Measurements from ENCODE around the gene C10orf67.
"Not testable (repeated sequence)": the region's sequence is repeated elsewhere in the genome, so short reads cannot be mapped to it uniquely, and the experiment has no call there.

The C10orf67 gene

DNA sequence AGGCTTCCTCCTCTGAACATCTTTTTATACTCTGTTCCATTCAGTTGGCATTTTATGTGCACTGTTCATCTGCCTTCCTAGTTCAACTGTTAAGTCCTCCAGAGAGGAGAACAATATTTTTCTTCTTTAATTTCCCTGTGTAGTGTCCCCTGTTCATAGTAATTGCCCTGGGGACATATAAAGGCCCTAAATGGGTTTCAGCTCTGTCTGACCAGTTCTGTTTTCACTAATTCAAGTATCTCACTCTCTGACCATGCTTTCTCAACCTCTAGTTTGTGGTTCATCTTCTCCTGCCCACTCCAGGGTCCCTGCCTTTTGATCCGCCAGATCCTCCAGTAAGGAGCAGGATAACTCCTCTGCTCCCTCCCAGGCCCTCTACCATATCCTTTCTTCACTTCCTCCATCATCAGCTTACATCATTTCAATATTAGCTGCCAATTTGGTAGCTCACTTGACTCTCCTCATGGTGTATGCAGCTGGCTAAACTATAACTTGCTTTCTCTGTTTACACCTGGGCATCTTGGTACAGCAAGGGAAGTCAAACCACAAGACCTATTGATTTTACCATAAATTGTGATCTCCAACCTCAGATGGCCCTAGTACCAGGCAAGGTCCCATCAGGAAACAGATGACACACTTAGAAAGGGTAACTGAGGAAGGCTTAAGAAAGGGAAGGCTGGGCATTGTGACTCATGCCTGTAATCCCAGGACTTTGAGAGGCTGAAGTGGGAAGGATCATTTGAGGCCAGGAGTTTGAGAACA is 17.7 kb upstream of the C10orf67 start:
- no peak for DNase-seq

DNA sequence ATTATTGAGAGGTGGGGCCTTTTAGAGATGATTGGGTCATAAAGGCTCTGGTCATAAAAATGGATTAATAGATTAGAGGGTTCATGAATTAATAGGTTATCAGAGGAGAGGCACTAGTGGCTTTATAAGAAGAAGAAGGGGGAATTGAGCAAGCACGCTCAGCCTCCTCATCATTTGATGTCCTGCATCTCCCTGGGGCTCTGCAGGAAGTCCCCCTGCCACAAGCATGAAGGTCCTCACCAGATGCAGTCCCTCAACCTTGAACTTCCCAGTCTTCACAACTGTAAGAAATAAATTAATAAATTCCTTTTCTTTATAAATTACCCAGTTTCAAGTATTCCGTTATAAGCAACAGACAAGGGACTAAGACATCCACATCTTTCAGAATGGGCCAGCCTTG is 17.1 kb upstream of the C10orf67 start:
- DNase-seq, result no peak

DNA sequence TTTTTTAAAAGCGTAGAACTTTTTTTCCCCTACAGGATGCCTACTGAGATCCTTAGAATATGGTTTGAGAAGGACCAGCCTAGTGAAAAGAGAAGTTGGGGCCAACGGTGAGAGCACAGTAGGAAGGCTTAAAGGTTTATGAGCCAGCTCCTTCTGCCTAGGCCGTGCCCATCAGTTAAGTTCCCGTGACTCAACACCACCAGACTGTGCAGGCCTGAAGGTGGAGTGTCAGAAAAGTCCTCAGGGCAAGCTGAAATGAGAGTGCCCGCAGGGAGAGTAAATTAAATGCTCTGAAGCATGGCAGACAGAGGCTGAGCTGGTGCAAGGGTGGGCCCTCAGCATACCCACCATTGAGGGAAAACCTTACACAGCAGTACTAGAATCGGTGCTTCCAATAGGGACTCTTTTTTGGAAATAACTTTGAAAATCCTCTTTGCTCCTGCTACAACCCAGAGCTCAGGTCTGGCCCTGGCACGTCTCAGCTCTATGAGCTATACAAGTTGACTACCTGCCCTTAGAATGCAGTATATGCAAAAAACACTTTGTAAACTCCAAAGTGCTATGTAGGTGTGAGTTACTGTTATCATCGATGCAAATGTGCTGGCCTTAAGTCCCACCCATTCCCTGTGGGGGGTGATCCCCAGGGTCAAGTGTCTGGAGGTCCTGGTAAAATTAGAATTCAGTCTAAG is 15.2 kb upstream of the C10orf67 start:
- no peak for DNase-seq

DNA sequence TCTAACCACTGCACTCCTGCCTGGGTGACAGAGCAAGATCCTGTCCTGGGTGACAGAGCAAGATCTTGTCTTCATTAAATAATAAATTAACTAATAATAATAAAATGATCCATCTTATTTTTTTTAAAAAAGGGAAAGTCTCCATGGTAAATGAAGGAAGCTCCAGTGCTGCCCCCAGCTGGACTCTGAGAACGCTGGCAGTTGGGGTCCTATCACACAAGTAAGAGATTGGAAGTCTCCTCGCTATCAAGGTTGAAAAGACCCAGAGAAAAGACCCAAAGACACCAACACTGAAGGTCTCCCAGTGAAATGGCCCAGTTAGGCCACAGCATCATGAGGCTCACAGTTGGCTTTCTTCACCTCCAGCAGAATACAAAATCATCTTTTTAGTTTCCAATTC is 13.8 kb upstream of the C10orf67 start:
- no peak for DNase-seq

DNA sequence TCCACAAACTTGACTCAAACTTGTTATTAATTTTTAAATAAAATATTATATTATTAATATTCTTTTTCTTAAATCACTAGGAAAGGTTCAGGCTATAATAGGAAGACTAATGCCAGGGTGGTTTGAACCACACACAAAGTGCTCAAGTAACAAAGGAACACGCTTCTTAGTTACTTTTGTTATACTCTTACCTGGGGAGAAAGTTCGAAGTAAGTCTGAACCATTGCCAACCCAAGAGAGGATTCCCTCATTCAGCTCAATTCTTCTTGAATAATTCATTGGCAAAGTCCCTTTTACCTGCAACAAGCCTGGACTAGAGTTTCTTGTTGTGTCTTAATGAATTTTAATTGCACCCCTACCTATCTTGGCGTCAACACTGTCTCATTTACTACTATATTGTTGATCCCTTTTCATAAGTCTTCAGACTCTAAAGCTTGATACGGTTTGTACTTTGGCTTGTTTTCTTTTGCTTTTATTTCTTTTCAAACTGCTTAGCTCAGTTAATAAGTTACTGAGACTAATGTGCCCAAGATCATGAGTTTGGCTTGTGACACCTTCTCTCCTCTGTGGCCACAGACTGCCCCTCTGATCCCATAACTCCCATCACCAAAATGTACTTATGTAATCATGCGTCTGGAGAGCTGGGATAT is 10.2 kb upstream of the C10orf67 start:
- DNase-seq, result no peak

DNA sequence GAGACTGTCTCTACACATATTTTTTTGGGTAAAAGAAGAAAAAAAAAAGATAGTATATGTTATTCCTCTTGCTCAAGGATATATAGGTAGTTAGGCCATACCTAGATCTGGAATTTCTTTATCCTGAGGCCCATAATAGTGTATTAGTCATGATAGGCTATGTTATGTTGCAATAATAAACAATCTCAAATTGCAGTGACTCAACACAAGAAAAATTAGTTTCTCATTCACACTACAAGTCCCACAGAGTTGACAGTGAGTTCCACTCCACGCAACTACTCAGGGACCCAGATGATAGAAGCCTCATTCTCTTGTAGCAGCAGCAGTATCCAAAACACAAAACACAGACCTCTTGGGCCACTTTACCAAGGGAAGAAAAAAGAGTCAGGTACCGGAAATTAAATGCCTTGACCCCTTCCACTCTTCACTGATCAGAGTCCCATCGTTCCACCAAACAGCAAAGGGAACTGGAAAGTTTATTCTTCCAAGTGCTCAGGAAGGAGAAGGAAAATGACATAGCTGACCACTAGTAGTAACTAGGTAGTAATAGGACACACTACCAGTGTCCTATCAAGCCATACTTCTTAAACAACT is 7.4 kb upstream of the C10orf67 start:
- no peak for DNase-seq

DNA sequence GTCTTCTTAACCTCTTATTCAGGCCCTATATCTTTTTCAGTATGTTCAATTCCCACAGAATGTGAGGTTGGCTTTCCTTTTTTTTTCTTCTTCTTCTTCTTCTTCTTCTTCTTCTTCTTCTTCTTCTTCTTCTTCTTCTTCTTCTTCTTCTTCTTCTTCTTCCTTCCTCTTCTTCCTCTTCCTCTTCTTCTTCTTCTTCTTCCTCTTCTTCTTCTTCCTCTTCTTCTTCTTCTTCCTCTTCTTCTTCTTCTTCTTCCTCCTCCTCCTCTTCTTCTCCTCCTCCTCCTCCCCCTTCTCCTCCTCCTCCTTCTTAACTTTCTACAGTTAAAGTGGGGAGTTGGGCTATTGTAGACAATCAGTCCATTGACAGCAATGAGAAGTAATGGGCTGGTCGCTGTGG is 6.1 kb upstream of the C10orf67 start:
- DNase-seq, result not testable (repeated sequence)

DNA sequence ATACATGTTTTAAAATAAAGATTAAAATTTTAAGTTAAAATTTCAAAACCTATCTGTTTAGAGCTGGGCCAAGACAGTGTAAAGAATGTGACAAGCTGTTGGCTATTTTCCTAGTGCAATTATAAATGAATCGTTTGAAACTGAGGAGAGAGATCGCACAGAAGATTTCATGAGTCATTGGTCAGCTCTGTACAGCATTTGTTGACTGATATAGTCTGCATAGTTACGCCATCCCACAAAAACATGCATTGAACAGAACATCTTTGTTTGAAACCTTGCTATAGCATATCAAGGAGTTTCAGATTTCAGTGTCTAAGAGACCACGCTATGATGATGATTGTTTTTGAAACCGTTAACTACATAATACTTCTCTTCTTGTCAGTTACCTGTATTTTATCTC is 1.3 kb upstream of the C10orf67 start:
- peak; percentile 75 for DNase-seq

DNA sequence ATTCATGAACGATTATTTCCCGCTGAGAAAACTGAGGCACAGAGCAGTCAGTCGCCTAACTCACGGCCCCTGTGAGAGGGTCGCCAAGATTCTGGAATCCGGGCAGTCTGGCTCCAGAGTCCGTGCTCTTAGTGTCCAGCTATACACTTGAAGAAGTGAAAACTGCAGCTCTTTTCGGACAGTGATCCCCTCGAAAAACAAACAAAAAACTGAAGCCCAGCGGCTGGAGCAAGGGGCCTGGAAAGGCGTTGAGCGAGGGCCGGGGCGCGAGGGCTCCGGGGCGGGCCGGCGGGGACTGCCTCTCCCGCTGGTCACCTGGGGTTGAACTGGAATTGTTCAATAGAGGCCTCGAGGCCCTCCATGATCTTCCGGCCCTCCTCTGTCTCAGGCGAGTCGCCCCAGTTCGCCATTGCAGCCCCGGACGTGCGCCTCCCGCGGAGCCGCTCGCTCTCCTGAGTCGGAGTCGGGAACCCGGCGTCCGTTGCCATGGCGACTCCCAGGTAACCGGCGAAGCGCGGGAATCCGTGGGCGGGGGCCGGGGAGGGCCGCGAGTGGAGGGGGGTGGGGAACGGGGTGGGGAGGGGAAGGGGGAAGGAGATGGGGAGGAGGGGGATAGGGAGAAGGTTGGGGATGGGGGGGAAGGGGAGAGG is 881 bp downstream of the C10orf67 start:
- DNase-seq, result peak; percentile 94

DNA sequence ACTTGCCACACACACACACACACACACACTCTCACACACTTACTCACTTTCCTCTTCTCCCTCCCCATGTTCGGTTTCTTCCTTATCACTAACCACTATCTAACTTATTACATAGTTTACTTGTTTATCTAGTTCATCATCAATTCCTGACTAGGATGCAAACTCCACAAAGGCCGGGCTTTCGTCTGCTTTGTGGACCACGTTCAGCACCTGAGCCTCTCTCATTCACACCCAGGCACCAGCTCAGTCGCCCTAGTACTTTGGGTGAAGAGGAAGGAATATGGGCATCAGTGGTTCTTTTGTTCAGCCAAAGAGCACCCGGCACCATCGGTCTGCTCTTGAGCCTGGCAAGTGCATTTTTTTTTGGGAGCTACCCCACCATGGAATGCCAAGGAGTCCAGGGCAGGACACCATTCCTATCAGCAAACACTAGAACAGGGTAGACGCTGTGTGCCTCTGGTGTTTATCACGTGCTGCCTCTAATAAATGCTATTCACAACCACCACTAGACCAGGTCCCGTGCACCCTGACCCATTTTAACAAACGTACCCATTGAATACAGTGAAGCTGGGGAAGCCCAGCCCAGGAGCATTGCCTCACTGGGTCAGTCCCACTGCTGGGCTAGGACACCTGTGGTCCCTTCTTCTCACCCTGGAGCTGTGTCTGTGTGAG is 2.2 kb downstream of the C10orf67 start:
- no peak for DNase-seq

DNA sequence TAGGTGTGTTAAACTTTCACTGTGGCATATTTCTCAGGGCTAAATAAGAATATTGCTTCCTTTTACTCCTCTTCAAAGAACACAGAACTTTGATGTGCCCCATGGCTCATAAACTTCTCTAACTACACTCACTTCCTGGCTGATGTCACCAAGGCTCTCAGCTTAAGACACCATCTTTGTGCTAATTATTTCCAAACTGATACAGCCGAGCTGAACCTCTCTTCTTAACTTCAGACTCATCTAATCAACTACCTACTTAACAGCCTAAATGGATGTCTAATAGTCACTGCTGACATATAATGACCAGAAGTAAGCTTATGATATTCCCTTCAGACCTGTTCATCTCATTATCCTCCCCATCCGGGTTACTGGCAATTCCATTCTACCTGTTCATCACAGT is 3.6 kb downstream of the C10orf67 start:
- no peak for DNase-seq

DNA sequence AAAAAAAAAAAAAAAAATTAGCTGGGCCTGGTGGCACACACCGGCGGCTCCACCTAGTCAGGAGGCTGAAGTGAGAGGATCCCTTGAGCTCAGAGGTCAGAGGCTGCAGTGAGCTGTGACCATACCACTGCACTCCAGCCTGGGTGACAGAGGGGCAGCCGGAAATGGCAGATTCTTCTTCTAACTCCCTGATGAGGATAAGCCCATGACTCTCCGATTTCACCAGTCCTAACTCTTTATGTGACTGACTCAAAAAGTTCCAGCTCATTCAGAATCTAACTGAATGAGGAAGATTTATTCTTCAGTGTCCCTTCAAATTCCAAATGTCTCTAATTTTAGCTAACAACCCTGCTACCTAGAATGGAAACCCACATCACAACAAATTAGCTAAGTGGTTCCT is 4.2 kb downstream of the C10orf67 start:
- DNase-seq, result no peak

DNA sequence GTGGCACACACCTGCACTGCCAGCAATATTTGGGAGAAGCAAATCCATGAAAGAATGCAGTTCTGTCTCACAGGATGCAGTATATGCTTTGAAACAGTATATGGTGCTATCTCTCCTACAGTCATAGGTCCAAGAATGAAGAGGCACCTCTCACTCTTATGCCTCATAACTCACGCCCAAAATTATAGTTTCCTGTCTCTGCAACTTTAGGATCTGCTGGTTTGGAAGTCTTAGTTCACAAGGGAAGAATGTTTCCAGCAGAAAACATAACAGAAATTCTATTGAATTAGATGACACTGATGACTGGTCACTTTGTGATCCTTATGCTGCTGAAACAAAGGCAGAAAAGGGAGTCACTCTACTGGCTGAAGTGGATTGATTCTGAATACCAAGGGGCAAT is 5.7 kb downstream of the C10orf67 start:
- no peak for DNase-seq

DNA sequence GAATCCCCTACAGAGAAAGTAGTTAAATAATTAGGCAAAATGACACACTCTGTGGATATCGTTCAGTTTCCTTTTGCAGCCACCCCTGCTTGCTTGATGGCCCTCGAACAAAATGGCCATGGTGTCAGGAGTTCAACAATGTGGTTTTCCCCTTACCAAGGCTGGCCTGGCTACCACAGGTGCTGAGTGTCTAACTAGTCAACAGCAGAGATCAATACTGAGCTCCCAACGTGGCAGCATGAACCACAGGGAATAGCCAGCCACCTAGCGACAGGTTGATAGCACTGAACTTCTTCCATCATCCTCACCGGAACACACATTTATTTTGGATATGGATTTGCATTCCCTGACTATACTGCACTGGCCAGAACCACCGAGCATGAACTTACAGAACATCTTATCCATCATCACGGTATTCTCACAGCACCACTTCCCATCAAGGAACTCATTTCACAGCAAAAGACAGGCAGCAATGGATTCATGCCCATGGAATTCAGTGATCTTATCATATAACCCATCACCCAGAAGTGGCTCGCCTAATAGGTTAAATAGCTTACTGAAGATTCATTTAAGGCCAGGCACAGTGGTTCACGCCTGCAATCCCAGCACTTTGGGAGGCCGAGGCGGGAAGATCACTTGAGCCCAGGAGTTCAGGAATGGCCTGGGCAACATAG is 6.3 kb downstream of the C10orf67 start:
- peak; percentile 17 for DNase-seq

DNA sequence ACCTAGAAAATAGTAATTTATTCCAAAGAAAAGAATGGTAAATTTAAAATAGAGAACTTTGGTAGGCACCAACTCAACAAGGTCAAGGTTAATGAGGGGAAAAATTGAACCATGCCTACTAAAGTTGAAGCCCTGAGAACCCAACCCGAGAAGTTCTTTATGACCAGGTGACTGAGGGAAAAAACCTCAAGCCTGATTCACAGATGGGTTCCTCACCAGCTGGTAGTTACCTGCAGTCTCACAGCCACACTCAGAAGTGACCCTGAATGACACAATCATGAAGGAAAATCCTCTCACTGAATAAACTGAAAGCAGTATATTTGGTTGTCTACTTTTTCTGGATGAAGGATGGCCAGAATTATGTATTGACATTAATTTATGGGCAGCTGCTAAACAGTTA is 7.0 kb downstream of the C10orf67 start:
- no peak for DNase-seq

DNA sequence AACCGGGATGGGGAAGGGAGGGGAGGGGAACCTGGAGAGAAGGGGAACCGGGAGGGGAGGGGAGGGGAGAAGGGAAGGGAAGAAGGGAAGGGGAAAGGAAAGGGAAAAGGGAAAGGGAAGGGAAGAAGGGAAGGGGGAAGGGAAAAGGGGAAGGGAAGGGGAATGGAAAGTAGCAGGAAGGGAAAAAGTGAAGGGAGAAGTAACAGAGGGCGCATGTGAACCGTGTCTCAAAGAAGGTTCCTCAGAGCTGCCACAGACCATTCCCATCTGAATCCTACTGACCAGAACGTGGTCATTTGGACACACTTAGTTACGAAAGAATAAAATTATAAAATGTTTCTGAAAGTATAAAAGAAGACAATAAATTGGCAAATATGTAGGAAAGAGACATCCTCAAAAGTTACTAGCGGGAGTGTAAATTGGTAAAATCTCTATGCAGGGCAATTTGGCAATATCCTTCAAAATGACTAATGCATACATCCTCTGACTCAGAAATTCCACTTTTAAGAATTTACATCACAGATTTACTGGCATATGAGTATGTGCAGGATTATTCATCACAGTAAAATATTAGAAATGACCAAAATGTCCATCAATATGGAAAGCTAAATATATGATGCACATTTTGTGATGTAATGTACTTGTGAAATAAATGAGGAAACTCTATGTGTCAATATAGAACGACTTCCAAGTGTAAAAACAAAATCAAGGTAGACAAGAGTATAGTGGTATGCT is 12.9 kb downstream of the C10orf67 start:
- no peak for DNase-seq

DNA sequence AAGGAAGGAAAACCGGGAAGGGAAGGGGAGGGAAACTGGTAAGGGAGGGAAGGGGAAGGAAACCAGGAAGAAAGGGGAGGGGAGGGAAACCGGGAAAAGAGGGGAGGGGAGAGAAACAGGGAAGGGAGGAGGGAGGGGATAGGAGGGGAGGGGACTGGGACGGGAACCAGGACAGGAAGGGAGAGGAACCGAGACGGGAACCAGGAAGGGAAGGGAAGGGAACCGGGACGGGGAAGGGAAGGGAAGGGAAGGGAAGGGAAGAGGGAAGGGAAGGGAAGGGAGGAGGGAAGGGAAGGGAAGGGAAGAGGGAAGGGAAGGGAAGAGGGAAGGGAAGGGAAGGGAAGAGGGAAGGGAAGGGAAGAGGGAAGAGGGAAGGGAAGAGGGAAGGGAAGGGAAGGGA is 13.6 kb downstream of the C10orf67 start:
- no peak for DNase-seq

DNA sequence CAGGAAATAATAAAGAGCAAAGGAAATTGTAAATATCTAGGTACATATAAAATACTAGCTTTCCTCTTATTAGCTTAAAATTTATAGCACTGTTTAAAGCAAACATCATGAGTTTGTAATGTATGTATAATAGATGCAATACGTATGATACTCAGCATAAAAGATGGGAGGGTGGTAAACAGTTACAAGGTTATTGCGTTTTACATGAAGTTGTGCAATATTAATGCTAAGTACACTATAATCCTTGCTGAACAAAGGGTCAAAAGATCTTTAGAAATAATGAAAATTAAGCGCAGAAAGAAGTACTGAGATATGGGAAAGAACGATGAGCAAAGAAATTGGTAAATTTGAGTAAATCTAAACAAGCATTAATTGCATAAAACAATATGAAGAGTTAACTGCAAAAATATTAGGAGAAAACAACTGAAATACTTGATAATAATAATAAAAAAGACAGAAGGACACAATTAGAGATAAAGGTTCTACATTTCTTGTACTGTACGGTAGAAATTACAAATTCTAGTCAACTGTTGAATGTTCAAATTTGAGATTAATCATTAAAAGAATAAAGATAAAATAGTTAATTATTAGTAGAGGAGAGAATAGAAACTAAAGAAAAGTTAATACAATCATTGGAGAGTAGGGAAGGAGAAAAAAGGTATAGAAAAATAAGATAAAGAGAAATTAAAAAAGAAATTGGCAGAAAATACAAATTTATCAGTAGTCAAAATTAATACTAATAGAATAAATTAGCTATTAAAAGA is 17.9 kb downstream of the C10orf67 start:
- no peak for DNase-seq

DNA sequence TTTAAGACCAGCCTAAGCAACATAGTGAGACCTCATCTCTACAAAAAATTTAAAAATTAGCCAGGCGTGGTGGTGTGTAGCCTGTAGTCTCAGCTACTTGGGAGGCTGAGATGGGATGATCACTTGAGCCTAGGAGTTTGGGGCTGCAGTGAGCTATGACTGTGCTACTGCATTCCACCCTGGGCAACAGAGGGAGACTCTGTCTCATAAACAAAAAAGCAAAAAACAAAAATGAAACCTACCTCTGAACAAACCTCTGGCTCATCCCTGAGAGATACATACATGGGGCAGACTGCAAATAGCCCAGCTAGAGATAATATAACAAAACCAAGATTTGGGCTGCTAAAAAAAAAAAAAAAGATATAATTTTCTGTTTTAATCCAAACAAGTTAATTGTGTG is 19.5 kb downstream of the C10orf67 start:
- DNase-seq, result no peak

DNA sequence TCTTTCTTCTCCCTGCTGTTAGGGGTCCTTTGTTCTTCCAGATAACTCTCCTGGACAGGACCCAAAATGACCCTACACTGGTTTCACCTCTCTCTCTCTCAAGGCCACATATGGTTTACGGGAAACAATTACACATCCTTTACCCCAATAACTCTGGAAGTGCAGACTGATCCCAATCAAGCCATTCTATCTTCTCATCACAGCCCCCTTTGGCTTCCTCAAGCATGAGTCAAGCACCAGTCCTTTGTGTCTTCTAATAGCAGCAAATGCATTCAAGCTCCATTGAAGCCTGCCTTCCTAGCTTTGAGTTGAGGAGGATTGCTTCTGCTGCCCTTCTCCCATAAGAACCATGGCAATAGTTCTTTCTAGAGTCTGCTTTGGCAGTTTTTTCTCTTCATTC is 20.2 kb downstream of the C10orf67 start:
- DNase-seq, result no peak

DNA sequence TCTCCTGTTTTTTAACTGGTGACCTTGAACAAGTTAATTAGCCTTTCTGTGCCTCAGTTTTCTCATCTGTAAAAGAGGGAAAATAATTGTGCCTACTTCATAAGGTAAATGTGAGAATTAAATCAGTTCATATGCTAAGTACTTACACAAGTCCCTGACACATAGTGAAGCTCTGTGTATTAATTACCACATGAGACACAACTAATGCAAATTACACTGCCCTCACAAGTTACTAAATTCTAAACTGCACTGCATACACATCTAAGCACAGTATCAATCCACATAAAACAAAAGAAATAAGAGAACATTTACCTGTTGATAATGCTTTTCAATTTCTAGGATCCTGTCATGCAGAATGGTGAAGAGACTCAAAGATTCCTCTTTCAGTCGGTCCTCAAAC is 22.5 kb downstream of the C10orf67 start:
- DNase-seq, result no peak
